Measurements from ENCODE around the gene URAD.

The URAD gene

DNA sequence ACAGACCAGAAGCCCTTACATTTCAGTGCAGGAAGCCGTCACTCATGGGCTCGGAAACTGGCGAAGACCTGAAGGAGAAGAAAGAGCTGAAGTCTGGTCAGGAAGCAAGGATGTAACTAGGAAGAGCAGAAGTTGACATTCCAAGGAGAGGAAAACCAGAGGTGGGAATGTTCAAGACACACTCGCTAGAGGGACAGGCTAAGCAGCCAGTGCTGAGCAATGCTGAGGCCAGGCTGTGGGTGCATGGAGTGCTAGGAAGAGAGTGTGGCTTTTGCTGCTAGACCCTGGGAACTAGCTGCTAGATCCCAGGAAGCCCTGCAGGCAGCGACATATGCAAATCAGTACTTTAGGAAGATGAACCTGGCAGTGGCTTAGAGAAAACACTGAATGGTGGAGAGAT, 12.1 kb upstream of the URAD start:
- DNase-seq (ENCODE audit: low read depth in 3 of 3), result no peak

DNA sequence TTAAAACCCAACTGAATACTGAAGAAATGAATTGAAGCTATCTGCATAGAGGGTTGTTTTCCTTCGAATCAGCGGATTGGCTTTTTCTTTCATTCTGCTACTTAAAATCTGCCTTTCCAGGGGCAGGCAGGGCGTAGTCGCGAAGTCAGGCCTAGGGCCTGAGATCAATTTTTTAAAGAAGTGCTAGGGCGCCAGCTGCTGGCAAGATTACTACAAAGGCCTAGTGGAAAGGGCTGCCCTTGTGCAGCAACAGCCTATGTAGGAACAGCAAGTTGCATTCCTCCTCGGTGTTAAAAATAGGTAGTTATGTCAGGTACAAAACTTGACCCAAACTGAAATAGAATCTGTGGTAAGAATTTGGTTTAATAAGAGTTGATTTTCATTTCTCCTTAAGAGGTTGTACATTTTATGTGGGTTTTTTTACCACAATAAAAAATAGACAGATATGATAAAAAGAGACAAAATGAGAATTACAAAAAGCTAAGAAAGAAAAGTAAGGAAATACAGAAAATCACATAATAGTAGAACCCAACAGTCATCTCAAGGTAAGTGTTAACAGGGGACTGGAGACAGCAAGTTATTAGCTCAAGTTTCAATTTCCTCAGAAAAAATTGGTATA, 9.5 kb upstream of the URAD start:
- DNase-seq (ENCODE audit: low read depth in 3 of 3), result no peak

GRCh38 chr13:27991881-27992280, 3.4 kb upstream of the URAD start:
- DNase-seq (ENCODE audit: low read depth in 3 of 3), result no peak

- DNase-seq (ENCODE audit: low read depth in 3 of 3), result no peak
Observed at GRCh38 chr13:27985600-27985999, 2.9 kb downstream of the URAD start.

DNA sequence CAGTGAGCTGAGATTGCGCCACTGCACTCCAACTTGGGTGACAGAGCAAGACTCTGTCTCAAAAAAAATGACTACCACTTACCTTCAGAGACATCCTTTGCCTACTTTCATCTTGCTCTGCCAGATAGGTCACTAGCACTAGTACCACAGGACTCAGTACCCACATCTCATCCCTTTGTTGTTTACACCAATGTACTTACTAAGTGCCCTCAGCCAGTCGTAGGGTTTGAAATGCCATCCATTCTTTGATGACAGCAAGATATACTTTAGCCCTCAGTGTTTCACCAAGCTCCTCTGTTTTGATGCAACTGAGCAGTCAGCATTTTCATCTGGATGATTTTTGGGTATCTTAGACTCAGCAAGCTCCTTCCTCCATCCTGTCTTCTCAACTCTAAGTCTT, 6.1 kb downstream of the URAD start:
- no peak for DNase-seq (ENCODE audit: low read depth in 3 of 3)

- DNase-seq (ENCODE audit: low read depth in 3 of 3), result no peak
Observed at GRCh38 chr13:27981006-27981708, 7.3 kb downstream of the URAD start.

- DNase-seq (ENCODE audit: low read depth in 3 of 3), result no peak
Observed at GRCh38 chr13:27980280-27980998, 8.1 kb downstream of the URAD start.

DNA sequence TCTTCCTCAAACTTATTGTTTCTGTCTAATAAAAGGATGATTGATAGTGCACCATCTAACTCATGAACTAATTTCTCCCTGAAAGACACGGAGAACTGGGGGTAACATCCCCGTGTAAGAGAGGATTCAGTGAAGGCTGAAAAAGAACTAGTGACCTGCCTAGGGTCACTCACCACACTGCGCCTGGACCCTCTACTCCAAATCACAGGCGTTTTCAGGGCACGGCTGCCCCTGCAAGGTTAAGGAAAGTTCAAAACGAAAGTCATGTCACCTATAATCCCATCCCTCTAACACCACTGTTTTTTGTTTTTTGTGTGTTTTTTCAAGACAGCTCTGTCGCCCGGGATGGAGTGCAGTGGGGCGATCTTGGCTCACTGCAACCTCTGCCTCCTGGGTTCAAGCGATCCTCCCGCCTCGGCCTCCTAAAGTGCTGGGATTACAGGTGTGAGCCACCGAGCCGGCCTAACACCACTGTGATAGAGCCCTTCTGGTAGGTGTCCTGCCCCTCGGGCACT, 8.7 kb downstream of the URAD start:
- no peak for DNase-seq (ENCODE audit: low read depth in 3 of 3)

DNA sequence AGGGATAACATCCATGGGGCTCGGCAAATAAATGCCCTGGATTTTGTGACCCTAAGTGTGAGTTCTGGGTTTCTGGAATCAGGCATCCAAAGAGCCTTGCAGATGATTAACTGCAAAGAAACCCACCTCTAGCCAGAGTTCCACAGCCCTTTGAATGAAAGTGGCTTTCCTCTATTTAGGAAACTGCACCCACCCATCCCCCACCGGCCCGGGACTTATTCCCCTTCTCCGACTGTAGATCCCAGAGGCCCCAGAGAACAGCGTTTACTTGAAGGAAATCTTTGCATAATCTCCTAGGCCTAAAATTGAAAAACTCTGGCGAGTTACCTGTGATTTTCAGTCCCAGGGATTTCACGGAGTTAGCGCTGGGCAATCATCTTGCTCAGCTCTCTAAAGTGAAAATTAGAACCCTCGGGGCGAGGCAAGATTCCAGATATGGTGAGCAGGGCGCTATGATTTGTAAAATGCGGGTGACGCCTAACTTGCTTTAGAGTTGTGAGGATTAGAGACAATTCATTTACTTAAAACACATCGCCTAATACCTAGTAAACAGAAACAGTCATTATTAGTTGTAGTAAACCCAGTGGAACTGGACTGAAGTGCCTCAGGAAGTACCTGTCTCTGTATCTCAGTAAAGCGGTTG, 9.4 kb downstream of the URAD start:
- DNase-seq (ENCODE audit: low read depth in 3 of 3), result no peak

GRCh38 chr13:27978301-27978968, 10.1 kb downstream of the URAD start:
- DNase-seq (ENCODE audit: low read depth in 3 of 3), result no peak

DNA sequence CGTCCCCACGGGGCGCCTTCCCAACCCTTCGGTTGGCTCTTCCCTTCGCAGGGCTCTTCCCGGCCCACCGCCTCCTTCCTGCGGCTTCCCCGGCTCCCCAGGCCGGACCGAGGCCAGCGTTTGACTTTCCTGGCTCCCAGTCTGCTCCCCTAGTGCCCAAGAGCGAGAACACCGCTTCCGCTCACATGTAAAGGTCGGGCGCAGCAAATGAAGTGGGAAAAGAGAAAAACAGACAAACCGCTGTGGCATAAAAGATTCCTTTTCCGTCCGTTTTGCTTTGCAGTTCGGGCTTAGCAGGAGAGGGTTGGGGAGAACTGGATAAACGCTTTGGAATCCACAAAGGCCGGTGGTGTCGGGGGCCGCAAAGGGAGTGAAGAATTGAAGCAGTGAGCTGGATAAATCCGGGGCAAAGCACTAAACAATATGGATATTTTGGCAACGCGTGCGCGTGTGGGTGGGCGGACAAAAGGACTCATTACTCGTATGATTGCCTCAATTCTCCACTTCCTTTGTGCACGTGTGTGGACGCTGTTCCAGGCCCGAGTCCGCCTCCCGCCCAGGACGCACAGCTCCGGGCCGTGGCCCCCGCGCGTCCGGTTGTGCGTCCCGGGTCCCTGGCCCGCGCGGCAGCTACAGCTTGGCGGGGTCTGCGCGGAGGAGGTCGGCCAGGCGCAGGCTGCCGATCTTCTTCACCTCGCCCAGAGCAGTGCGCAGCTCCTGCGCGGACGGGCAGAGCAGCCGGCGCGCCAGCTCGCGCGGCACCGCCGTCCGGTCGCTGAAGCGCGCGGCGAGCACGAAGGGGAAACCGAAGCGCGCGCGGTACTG, 10.8 kb downstream of the URAD start:
- DNase-seq (ENCODE audit: low read depth in 3 of 3), result no peak

- DNase-seq (ENCODE audit: low read depth in 3 of 3), result no peak
Observed at GRCh38 chr13:27976362-27977091, 12.0 kb downstream of the URAD start.

DNA sequence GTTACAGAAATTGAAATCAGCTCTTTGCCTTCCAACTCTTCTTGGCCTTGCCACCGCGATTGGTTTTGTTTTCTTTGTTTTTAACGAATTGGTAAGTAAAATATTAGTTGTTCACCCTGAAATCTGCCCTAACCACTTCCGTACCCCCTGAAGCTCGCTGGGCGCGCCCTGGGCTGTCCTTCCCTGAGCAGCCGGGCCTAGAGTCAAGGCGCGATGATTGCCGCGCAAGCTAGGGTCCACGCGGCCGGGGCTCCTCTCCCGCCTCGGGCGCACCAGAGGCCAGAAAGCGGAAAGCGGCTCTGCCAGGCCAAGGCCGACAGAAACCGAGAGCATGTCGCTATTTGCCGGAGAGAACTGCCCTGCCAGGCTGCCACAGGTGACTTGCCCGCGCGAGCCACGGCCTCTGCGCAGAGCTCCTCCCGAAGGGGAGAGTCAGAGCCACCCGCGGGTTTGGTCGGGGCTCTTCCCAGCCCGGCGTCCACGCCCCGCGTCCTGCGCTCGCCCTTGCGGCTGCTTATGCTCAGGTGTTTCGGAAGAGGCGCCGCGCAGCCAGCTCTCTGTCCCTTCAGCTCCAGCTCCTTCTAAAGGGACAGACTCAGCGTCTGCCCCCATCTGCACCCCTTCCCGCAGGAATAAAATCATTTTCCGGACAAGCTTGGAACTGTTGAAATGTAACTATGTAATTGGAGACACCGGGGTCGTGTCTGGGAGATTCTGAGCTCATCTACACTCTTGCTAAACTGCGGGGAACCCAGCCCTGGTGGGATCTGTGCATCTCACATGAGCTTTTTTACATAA, 12.7 kb downstream of the URAD start:
- no peak for DNase-seq (ENCODE audit: low read depth in 3 of 3)

GRCh38 chr13:27973961-27974662, 14.4 kb downstream of the URAD start:
- DNase-seq (ENCODE audit: low read depth in 3 of 3), result no peak

DNA sequence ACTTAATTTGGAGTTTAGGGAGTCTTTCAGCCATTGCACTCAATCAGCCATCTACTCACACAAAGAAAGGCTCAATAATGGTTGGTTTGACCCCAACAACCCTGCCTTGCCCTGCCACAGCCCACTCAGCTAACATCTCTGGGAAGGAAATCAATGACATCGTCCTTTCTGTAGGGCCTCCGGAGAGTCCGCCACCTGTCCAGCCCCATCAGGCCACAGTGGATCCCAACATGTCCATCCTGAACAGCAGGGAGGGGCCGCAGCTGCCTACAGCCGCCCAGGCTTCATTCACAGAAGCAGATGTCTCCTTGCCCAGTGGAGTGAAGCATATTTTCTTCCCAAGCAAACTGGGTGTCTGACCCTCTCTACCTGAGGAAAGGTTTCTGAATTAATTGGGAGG, 15.2 kb downstream of the URAD start:
- DNase-seq (ENCODE audit: low read depth in 3 of 3), result no peak

GRCh38 chr13:27972478-27972820, 16.0 kb downstream of the URAD start:
- no peak for DNase-seq (ENCODE audit: low read depth in 3 of 3)

DNA sequence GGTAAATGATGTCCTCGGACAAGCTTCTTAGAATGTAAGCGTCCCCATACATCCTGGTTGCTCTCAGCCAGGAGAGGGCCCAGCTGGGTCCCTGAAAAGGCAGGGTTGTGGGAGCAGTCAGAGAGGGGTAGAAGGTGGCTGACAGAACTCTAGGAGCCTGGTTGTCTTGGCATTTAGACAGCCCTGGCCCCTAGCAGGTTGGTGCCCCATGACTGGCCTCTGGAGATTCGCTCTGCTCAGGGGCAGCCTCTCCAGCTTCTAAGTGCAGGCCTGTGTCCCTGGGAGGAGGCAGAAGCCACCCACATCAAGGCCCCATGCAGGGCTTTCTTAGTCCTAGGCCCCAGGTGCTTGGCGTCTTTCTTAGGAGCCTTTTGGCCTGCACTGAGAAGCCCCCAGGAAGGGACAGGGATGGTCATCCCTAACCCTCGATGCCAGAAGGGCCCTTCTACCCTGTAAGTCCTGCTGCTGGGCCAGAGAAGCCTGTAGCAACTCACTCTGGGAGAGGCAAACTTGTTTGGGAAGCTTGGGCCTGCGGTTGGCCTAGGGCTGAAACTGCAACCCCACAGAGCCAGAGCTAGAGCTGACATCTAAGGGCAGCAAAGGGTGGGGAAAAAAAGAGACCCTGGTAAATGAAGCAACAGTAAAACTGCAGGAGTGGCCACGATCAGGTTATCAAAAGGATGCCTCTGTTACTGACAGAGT, 16.6 kb downstream of the URAD start:
- DNase-seq (ENCODE audit: low read depth in 3 of 3), result no peak

- DNase-seq (ENCODE audit: low read depth in 3 of 3), result no peak
Observed at GRCh38 chr13:27971236-27971645, 17.3 kb downstream of the URAD start.

Data from stimulated activated CD4-positive, alpha-beta T cell treated with anti-CD3 and anti-CD28 coated beads, TNF-alpha, amount 100 ng/mL, for 24 hours (primary cell).